Umbilical cord (tissue), 2 donors: ENCODE data around the gene SERTAD4. TPM values are rescaled to one million over a fixed set of nuclear protein-coding genes. Genes with fewer than 3 reads are reported as not detected.
A peak's percentile ranks its signal among the peaks of the same experiment; 100 is the strongest.

ENCODE experiments used
- DNase-seq: peaks from one replicate; pipeline ENCODE4 v3.0.0-alpha.2; 2015; ENCODE audit warnings: low spot score
- total RNA-seq: library from RNA; depleted of rRNA; stranded (reverse); fragments of >200 nt; gene quantifications from one replicate; pipeline ENCODE4 v1.2.3, GENCODE V29; 2014; ENCODE audit warnings: low replicate concordance; ENCODE audit not compliant: insufficient read depth

SERTAD4 gene
- total RNA-seq, 1 donor from 2014 or later: 6.5 TPM

DNA sequence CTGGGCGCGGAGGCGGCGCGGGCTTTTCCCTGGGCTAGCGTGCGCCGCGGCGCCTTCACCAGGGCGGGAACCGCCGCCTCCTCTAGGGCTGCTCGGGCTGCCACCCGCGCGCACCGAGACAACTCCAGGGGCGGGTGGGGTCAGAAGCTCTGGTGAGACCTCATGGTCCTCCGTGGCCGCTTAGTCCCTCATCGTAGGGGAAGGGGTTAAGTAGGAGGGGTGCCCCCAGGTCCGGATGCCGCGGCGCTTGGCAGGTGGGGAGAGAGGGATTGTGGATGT, 559 bp downstream of the SERTAD4 start:
- peak; percentile 27 for DNase-seq

DNA sequence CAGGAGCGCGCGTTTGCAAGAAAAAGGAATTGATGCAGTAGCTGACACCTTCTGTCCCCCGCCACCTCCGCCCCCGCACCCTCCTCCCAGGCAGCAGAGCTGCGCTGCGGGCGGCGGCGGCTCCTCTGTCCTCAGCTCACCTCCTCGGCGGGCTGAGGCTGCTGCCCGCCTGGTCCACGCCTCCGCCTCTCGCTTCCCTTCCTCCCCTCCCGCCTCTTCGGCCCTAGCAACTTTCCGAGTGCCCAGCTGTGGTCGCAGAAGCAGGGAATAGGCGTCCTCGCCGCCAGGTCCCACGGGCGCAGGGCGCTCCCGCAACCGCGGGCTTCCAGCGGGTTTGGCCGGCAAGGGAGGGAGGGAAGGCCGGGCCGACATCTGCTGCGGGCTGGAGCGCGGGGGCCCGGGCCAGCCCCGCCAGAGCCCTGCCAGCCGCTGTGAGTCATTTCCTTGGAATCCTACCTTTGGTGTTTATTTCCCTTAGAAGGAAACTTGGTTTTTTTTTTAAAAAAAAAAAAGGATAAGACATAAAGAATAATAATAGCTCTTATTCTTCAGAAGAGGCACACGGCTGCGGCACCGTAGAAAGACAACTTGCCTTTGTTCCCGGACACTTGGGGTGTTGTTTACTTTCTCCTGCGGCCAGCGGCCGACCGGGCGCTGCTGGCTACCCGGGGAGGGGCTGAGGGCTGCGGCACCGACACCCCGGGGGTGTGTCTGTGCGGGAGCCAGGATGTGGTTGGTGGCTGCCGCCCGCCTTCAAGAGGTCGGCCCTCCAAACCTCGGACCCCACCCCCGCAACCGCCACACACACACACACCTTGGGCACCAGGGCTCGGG, 1.1 kb downstream of the SERTAD4 start:
- DNase-seq: peak; percentile 69

DNA sequence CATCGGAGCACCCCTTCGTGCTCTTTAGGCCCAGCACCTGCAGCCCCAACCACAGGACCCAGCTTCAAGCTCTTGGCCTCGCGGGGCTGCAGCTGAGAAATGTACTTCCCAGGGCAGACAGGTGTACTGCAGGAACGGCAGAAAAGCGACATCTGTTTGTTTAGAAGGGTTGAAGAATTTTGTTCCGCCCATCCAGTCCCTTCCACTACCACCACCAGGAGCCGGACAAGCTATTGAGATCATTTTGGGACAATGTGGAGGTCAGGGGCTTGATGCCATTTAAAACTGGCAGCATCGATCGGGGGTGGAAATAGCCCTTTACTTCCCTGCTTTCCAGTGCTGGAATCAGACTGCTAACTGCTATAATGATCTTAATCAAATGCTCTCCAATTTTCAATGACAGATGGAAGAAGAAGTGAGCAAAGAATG, 1.7 kb downstream of the SERTAD4 start:
- DNase-seq: no peak

DNA sequence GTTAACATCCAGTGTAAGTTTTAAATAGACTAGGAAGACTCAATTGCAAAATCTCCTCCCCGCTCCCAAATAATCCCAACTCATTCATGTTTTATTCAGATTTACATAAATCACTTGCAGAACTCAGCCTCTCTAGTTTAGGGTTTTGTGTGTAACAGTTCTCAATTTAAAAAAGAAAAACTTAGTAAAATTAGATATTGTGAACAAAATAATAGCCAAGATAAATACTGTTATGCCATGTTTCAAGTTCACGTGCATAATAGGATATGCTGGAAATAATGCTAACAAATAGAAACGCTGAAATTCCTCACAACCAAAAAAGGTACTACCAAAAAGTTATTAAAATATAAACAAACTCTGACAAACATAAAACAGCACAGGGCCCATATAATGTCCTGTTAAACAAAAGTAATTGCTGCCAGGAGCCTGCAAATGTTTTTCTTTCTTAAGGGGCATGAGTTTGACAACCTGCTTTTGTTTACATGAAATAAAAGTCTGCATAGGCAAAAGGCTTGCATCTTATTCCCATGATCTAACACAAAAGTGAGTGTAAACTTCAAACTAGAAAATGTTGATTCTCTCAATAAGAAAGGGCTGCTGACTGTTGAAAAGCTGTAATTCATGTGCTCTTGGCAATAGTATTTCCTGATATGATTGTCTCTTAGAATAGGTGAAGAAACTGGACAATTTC, 2.9 kb downstream of the SERTAD4 start:
- DNase-seq: no peak

DNA sequence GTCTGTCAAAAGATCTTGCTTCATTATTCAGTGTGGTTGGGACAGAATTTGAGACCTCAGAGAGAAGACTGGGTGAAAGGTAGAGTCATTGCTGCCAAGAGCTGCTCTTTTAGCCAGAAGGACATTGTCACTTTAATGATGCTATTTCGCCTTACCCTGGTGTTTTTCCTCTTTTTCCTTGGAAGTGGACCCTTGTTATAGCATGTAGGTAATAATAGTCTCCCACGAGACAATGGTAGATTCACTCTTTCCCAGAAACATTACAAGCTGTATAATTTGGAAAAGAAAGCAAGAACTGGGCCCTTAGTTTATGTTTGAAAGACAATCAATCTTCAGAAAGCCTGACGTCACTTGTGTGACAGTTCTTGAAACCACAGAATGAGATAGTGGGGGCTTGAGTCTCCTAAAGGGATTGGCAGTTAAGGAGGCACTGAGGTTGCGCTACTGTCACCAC, 3.8 kb downstream of the SERTAD4 start:
- no peak for DNase-seq

DNA sequence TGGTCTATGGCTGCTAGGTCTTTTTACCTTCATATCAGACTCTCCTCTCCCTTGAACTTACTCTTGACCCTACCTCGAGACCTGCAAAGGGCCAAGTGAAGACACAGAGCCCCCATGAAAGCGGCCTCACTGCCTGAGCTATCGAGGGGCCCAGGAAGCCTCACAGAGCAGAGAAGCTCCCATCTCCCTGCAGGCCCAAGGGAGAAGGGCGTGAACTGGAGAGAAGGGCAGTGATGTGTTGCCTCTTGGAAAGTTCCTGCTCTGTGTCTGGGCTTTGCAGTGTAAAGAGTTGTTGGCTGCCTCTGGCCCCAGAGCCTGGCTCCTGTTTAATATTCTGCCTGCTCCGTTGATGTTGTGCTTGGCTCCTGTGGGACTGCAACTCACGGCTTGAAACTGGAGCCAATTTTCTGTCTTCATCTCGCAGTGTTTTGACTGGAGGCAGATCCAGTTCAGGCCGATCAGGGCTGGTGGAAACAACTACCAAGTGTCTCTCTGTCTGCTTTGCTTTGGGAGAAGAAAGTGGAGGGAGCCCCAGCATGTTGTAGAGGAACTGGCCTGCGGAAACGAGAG, 4.3 kb downstream of the SERTAD4 start:
- peak; percentile 97 for DNase-seq

DNA sequence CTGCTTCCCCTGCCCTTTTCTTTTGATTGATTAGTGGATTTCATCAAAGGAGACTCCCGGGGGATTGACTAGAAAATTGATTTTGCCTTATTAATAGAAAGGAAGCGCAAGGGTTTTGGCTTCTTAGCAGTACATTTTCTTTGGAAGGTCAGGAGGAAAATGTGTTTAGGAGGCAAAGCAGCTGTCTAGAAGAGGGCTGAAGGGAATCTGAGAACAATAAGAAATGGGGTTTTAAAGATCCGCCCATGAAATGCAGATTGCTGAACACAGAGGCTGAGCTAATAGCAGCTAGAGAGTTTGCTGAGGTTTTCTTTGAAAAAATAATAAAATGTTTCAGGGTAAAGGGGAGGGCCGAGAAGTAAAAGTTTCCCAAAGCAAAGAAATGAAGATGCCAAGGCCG, 4.9 kb downstream of the SERTAD4 start:
- peak; percentile 58 for DNase-seq

DNA sequence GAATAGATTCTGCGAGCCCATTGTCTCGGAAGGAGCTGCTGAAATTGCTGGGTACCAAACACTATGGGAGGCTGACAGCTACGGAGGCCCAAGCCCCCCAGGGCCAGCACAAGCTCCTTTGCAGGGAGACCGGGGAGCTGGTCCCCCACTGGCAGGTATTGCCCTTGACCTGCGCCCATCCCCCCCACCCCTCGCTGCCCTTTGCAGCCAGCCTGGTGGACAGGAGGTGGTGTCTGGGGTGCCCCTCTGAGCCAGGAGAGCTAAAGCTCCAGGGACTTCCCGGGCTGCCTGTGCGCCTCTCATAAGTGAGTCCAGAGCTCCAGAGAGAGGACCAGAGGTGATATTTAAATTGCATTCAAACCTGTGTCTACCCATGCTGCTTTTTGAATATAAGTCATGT, 5.4 kb downstream of the SERTAD4 start:
- no peak for DNase-seq

DNA sequence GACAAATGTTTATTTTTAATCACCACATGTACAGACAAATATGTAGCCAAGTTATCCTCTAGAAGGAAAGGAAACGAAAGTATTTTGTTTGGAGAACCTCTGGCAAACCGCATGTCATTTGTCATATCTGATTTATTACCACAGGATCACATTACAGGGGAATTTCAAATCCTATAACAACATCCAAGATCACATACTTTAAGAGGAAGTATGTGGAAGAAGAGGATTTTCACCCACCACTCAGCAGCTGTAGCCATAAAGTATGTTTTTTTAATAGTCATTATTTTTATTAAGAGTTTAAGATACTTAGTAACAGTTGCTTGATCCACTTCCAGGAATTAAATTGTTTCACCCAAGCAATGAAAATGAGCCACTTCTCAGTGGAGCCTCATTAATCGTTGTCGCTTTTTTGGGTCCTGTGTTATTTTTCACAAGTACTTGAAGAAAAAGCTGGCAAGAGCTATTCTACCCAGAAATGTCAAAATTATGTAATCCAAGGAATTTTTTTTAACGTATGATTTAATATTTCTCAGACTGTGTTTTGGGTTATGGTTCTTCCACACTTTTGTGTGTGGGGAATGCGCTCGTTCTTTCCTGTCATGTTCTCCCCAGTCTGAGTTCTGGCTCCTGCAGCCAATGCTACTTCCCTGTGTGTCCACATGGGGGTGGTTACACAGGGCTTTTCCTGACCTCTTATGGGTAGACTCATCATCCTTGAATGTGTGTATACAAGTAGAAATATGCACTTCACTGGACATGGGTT, 6.9 kb downstream of the SERTAD4 start:
- DNase-seq: peak; percentile 57

DNA sequence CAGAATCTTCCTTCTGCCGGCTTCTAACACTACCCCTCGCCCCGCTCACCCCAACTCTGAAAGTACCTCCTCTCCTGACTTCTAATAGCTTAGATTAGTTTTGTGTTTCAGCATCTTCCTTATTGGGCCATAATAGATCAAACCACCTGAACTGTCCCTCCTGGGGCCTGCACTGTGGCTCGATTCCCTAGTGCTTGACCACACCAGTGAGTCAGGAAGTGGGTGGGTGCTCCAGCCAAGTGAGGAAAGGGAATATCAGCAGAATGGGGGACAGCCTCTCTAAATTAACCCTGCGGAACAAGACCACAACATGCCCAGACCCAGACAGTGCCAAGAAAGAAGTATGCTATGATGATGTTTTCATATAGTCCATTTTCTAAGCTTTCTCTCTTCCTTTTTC, 8.5 kb downstream of the SERTAD4 start:
- no peak for DNase-seq

DNA sequence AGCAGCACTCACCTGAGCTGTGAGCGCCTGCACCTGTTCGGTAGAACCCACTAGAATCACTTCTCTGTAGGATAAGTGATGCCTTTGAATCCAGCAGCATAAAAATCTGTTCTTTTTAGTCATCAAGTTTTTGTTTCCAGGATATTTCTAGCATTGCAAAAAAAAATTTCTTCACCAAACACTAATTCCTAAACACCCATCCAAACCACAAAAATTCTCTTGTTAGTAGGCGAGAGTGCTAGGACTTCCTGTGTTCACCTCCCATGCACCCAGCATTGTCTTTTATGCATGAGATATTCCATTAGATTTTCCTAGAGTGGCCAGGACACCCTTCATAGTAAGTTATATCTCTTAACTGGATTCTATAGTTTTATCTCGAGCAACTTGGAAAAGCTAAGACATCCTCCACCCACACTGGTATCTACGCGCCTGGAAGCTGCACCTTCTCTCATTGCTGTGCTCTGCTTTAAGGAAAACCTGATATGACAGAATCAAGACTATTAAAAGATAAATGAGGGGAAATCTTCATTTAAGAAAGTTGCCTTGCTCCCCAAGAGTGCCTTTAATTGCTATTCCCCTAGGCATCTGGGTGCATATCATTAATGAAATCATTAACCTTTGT, 12.3 kb downstream of the SERTAD4 start:
- no peak for DNase-seq

DNA sequence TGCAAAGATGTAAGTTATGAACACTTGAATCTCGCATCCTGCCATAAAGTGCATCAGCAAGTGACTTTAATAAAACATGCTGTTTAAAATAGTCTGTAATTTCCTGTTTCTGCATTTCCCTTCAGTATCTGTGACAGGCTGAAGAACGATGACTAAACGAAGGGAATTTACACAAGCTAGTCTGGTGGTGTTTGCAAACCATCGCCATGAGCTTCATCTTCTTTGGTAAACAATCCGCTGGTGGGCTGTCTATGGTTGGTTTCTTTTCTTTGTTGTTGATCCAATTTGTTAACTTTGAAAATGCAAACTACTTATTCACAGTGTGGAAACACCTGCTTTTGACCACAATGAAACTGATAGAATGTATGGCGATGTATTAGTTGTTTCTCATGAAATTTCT, 13.9 kb downstream of the SERTAD4 start:
- DNase-seq: no peak

DNA sequence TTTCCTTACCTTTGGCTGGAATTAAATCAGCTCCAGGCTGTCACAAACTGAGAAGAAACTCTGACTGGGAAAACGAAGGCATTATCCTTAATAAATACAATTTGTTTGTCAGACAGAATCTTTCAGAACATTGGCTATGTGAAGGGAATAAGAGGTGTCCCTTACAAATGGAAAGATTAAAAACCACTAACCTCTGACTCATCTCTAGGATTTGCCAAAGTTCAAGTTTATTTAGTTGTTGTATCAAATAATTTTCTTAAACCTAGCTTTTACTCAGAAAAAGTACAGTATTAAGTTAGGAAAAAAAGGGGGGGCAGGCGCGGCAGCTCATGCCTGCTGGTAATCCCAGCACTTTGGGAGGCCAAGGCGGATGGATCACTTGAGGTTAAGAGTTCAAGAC, 15.7 kb downstream of the SERTAD4 start:
- no peak for DNase-seq

DNA sequence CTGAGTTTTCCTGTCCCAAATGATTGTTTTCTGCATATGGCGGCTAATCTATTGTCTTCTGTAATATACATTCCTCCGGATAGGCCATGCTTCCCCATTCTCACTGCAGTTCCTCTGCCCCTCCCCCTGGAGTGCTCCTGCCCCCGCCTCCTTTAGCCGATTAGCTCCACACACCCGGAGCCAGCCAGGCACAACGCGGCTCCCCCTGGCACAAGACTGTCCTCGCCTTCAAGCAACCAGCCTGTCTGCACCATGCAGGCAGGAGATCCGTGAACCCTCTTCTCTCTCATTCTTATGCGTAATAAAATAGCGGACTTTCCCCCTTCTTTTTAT, 18.0 kb downstream of the SERTAD4 start:
- DNase-seq: peak; percentile 55

DNA sequence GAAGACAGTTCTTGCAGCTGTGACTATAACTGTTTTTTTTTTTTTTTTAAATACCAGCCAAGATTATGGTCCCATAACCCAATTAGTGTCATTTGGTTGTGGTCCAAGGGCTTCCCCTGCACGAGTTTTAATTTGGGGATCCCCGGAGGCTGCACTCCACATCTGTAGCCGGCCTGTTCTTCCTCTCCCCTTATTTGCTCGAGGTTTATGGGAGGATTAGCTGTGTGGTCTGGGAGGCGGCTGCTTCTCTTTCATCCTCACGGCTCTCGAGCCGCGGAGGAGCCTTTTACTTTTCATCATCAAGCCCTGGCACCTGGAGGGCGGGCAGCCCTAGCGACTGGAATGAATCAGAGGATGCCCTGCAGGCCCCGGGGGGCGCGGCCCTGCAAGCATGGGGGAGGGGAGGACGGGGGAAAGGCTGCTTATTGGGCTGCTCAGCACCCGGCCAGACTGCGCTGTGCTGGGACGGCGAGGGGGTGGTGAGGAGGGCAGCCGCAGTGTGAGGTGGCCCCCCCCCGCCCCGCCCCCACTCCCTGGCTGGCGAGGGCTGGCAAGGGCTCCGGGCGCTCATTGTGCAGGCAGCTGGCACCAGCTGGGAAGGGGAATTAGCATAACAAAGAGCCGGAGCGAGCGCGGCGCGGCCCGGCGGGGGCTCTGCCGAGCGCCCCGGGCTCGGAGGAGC, 18.5 kb downstream of the SERTAD4 start:
- DNase-seq: peak; percentile 89

DNA sequence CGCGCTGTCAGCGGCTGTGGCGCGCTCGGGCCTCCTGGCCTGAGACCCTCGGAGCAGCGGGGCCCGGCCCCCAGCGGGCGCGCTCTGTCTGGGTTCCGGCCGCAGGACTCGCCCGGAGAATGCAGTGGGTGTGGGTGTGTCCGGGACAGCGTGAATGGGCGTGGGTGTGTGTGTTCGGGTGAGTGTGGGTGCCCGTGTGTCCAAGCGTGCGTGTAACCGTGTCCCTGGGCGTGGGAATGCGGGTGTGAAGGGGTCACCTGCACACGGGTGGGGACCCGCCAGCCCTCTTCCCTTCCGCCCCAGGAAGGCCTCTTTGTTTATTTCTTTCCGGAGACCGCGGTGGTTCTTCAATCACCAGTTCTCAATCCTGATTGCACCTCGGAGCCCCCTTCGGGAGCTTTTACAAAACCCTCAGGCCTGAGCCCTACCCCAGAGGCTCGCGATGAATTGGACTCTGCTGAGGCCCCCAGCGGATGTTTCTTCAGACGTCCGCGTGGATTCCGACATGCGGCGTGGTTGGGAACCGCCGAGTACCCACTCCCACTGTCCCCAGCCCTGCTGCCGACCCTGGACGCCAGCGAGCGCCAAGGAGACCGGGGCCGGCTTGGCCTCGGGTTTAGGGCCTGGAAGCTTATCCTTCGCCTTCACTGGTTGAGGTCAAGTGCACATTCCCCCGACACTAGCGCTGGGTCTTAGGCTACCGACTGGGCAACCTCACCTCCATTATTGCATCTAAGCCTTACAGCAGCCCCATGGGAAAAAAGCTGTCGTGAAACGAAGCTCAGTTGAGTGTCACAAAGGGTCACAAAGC, 19.3 kb downstream of the SERTAD4 start:
- DNase-seq: peak; percentile 34

DNA sequence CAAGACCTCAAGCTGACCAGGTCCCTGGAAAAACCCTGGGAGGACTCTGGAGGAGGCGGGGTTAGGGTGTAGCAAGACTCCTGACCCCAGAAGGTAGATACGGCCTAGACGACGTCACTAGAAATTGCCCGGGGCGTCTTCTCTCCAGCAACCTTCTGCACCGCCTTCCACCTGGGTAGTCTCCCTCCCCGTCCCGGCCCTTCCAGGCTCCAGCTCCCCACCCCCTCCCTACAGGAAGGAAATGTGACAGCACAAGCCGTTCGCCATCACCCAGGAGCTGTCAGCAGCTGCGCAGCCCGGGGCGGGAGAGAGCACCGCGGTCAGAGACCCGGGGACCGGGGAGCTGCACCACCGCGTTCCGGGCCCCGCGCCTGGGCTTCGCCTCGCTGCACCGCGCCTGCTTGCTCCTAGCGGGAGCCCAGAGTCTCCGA, 20.0 kb downstream of the SERTAD4 start:
- DNase-seq: no peak

DNA sequence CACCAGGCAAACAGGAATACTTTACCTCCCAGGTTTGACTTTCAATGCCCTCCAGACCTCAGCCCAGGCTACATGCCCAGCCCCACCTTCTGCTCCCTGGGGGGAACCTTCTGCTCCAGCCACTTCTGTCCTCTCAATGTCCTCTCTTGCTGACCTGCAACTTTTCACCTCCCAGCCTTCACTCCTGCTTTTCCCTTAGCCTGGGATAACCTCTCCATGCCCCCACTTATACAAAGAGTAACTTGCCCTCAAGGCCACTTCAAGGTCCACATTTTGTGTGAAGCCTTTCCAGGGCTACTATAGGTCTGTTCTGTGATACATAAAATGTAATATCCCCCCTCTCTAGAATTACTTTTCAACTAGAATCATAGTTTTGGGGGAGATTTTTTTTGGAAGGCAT, 21.7 kb downstream of the SERTAD4 start:
- no peak for DNase-seq

DNA sequence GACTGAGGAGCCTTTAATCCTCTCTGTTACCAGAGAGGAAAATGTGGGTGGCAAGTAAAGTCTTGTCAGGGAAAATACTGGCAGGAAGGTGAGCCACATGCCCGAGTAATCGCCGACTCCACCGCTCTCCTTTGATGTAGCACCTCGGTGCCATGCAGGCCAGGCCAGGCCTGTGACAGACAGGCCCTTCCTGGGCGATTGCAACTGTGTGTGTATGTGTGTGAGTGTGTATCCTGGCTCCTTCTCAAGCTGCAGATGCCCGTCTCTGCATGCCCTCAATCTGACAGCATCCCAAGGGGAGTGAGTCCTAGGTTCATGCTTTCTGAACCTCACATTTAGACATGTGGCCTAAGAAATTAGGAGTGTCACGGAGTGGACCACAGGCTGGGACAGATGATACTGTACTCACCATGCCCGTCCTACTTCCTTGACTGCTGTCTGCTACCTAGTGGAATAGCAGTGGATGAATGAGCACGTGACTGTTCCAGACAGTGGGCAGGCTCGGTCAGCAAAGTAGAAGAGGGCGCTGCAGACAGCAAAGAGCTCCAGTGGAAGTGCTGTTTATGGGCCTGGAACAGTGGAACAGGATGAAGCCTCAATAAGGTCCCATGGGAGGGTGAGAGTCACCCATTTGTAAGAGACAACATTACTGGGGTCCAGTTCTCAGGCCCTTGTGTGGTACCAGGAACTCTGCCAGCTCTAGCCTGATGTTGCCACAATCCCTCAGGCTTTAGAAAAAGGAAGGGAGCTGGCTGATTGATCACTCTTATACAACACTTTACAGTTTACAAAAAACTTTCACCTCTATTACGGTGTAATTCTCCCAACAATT, 25.3 kb downstream of the SERTAD4 start:
- DNase-seq: peak; percentile 47
